ENCODE results near the gene TTC12. TPM values are rescaled to one million over a fixed set of nuclear protein-coding genes. Genes with fewer than 3 reads are reported as not detected.

The TTC12 gene
- total and polyA plus RNA-seq, 9 donors: 8.1 to 32.5 (median 25.8) TPM

- Histone ChIP-seq H3K27ac (peak overlapping the region in 1 of 2 donors; percentile 93), H3K4me3 (no peak overlapping the region), H3K27me3 (no peaks in the 10 kb centered on the region), H3K4me1 (ENCODE audit: insufficient read depth) (peaks cover 4% of the 10 kb centered on the region), H3K36me3 (no peaks in the 10 kb centered on the region), H3K9me3 (no peaks in the 10 kb centered on the region)
- TF ChIP-seq CTCF (IDR thresholded peaks at IDR 0.05) (no peak), POLR2A (IDR thresholded peaks at IDR 0.05) (no peak), EP300 (IDR thresholded peaks at IDR 0.05) (no peak)
- intact Hi-C loops (cut with DNase I): loop anchor here in 1 of 4 donors (10.0 kb wide), 1 partner anchor 461 kb away; the partner anchor contains the start of genes CLDN25 and ZW10
- WGBS, 3 donors: 75 to 92% (median 83%) methylated on average over 3 of the region's 3 CpGs
- no peak for DNase-seq
Measured at GRCh38 chr11:113313601-113314000, 782 bp upstream of the TTC12 start.

DNA sequence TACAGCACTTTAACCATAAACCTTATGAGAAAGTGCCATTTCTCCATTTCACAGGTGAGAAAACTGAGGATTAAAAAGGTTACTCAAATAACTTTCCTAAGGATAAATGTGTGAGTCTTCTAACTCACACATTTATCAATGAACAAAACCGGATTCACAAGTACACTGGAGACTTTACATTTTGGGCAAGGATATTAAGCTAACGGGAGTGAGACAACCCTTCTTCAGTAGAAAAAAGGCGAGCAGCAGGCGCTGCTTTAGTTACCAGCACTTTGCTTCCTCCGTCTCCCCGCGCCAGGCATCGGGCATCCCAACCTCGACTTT, 356 bp upstream of the TTC12 start:
- Histone ChIP-seq H3K36me3 (no peaks in the 10 kb centered on the region), H3K4me3 (peak overlapping the region; percentile 67), H3K4me1 (ENCODE audit: insufficient read depth) (peaks cover 4% of the 10 kb centered on the region), H3K27ac (peak overlapping the region; percentile 1 to 93), H3K27me3 (no peaks in the 10 kb centered on the region), H3K9me3 (no peaks in the 10 kb centered on the region)
- WGBS, 3 donors: 1 to 4% (median 3%) methylated on average over 9 of the region's 9 CpGs
- no peak for DNase-seq
- intact Hi-C loops (cut with DNase I): loop anchor here in 1 of 4 donors (10.0 kb wide), 1 partner anchor 461 kb away; the partner anchor contains the start of genes CLDN25 and ZW10
- TF ChIP-seq POLR2A (IDR thresholded peaks at IDR 0.05) (no peak), EP300 (IDR thresholded peaks at IDR 0.05) (no peak), CTCF (IDR thresholded peaks at IDR 0.05) (no peak)

DNA sequence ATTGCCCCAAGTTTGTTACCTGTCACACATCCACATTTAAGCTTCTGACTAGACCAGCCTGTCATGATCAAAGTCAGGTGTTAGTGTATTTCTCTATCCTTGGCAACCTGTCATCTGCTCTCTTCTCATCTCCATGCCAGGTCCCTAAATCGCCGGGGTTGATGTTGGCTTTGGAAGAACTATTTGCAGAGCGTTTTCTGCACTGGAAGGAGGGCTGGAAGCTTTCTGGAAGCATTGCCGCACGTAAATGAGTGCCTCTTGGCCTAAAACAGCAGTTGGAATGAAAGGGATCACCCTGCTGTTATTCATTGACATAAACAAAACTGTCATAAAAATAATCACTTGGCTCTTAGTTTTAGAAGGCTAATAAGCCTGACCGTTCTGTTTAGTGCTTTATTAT, 1.4 kb downstream of the TTC12 start:
- Histone ChIP-seq H3K36me3 (no peaks in the 10 kb centered on the region), H3K27me3 (no peaks in the 10 kb centered on the region), H3K4me3 (no peak overlapping the region), H3K27ac (peak overlapping the region in 1 of 2 donors; percentile 93), H3K9me3 (no peaks in the 10 kb centered on the region), H3K4me1 (ENCODE audit: insufficient read depth) (peaks cover 4% of the 10 kb centered on the region)
- intact Hi-C loops (cut with DNase I): loop anchor here in 1 of 4 donors (10.0 kb wide), 1 partner anchor 459 kb away; the partner anchor contains the start of genes CLDN25 and ZW10
- no peak for DNase-seq
- 38 to 54% (median 38%) methylated on average over 6 of the region's 6 CpGs for WGBS, 3 donors
- no peak for TF ChIP-seq EP300 (IDR thresholded peaks at IDR 0.05)
- no peak for TF ChIP-seq POLR2A (IDR thresholded peaks at IDR 0.05)
- TF ChIP-seq CTCF (IDR thresholded peaks at IDR 0.05): no peak

DNA sequence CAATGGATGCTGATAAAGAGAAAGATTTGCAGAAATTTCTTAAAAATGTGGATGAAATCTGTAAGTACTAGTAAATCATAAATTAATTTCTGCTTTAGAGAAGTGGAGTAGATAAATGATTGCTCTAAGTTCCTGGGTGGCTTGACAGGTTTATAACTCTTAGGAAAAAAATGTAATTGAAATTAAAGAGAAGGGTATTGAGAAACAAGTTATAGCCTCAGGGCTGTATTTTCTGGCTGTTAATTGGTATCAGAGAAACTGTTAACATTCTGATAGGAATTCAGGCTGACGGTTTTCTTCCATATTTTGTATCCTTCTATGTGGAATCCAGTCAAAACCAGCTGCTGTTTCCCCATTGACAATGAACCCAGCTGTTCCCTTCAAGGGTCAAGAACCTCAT, 1.9 kb downstream of the TTC12 start:
- intact Hi-C loops (cut with DNase I): loop anchor here in 1 of 4 donors (10.0 kb wide), 1 partner anchor 459 kb away; the partner anchor contains the start of genes CLDN25 and ZW10
- Histone ChIP-seq H3K36me3 (no peaks in the 10 kb centered on the region), H3K9me3 (no peaks in the 10 kb centered on the region), H3K4me1 (ENCODE audit: insufficient read depth) (peaks cover 4% of the 10 kb centered on the region), H3K4me3 (no peak overlapping the region), H3K27ac (no peak overlapping the region), H3K27me3 (no peaks in the 10 kb centered on the region)
- no peak for TF ChIP-seq CTCF (IDR thresholded peaks at IDR 0.05)
- TF ChIP-seq EP300 (IDR thresholded peaks at IDR 0.05): no peak
- 66 to 78% (median 70%) methylated on average over 1 of the region's 1 CpG for WGBS, 3 donors
- DNase-seq: no peak
